Body of pancreas (tissue), 4 donors: ENCODE measurements around the gene OR51E1. TPM values are rescaled to one million over a fixed set of nuclear protein-coding genes. Genes with fewer than 3 reads are reported as not detected.
A peak's percentile ranks its signal among the peaks of the same experiment; 100 is the strongest.

Experiments
- ATAC-seq: fragments of 150-250 bp; one replicate; pipeline ENCODE4 v1.9.1; 2016
- DNase-seq, 4 donors: peaks; one replicate each; pipeline ENCODE4 v3.0.0-alpha.2; 2019
- H3K27ac ChIP-seq, 4 donors: fragments of 200-600 bp; sonication (generic); 1 replicate in 3 of 4; 2 replicates in 1 of 4; pipeline versions ENCODE4 v1.5.1 to v1.6.1; 2016 to 2019; ENCODE audit warnings: mild to moderate bottlenecking in 1 of 4, mixed read lengths in 1 of 4, moderate library complexity in 1 of 4
- H3K27me3 ChIP-seq, 2 donors: fragments of 200-600 bp; sonication (generic); one replicate each; pipeline ENCODE4 v1.6.0; 2016; ENCODE audit warnings: mild to moderate bottlenecking in 1 of 2
- H3K36me3 ChIP-seq, 2 donors: fragments of 200-600 bp; sonication (generic); replicated peaks in 1 of 2; 2 replicates each; pipeline ENCODE4 v1.5.1; 2016; ENCODE audit warnings: low read depth in 2 of 2; ENCODE audit not compliant: insufficient read depth in 1 of 2
- H3K4me1 ChIP-seq: fragments of 200-600 bp; sonication (generic); one replicate; pipeline ENCODE4 v1.6.0; 2016
- H3K4me3 ChIP-seq, 2 donors: fragments of 200-600 bp; sonication (generic); 1 replicate in 1 of 2; 2 replicates in 1 of 2; pipeline ENCODE4 v1.5.1; 2016 to 2019
- H3K9me3 ChIP-seq, 3 donors: fragments of 200-600 bp; sonication (generic); 1 replicate in 2 of 3; 2 replicates in 1 of 3; pipeline ENCODE4 v1.5.1; 2016
- POLR2A ChIP-seq, 3 donors: fragments of 450-650 bp; IDR thresholded peaks; one replicate each; pipeline ENCODE4 v1.6.1; 2016; ENCODE audit warnings: antibody characterized with exemption in 3 of 3, mild to moderate bottlenecking in 2 of 3
- WGBS, 2 donors: methylation state at CpG; one replicate each; pipeline ENCODE4 v1.1.5; 2017; 5-methylcytosine and 5-hydroxymethylcytosine counted together
- intact Hi-C: fragments of 100-400 bp; cut with DNase I; formaldehyde crosslinking; loops from one replicate; pipeline ENCODE4 v1.15.1; 2023
- total RNA-seq, 2 donors: library from RNA; depleted of rRNA; stranded (reverse); fragments of >200 nt; gene quantifications; one replicate each; pipeline ENCODE4 v1.1.0, GENCODE V29; 2016
- TF ChIP-seq, protein P1 (sequence below), 7 experiments: fragments of 450-650 bp in 4 of 7; fragments of 200-600 bp in 3 of 7; sonication (generic) in 3 of 7; IDR thresholded peaks; one replicate each; pipeline ENCODE4 v1.5.1; 2016 to 2019; ENCODE audit warnings: antibody characterized with exemption in 7 of 7

OR51E1 gene
- total RNA-seq, 2 donors from 2014 or later: not detected

DNA sequence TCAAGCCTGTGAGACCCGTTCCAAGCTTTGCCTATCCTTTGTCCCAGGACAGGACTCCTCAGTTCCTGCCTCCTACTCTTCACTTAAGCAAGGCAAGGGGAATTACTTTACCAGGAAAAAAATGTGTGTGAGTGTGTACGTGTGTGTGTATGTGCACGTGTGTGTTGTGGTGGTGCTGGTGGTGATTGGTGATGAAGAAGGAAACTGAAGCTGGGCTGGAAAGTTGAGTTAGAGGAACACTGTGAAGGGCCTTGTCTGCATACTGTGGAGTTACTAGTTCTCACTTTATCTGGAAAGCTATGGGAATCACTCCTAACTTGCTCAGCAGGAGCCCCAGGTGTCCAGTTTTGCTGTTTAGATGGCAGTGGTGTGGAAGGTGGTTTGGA is 6.1 kb upstream of the OR51E1 start:
- TF ChIP-seq, protein P1, sequence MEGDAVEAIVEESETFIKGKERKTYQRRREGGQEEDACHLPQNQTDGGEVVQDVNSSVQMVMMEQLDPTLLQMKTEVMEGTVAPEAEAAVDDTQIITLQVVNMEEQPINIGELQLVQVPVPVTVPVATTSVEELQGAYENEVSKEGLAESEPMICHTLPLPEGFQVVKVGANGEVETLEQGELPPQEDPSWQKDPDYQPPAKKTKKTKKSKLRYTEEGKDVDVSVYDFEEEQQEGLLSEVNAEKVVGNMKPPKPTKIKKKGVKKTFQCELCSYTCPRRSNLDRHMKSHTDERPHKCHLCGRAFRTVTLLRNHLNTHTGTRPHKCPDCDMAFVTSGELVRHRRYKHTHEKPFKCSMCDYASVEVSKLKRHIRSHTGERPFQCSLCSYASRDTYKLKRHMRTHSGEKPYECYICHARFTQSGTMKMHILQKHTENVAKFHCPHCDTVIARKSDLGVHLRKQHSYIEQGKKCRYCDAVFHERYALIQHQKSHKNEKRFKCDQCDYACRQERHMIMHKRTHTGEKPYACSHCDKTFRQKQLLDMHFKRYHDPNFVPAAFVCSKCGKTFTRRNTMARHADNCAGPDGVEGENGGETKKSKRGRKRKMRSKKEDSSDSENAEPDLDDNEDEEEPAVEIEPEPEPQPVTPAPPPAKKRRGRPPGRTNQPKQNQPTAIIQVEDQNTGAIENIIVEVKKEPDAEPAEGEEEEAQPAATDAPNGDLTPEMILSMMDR (IDR thresholded peaks at IDR 0.05): no peak
- no peak for TF ChIP-seq POLR2A (IDR thresholded peaks at IDR 0.05)
- intact Hi-C loops: loop anchor here (5.0 kb wide), 1 partner anchor 370 kb away; no protein-coding TSS in a partner anchor
- H3K27me3 ChIP-seq: no peaks in the 10 kb centered on the region
- ATAC-seq (no peak), DNase-seq (no peak)
- H3K36me3 ChIP-seq: no peaks in the 10 kb centered on the region
- H3K9me3 ChIP-seq: no peaks in the 10 kb centered on the region
- 71 to 77% methylated on average over 3 of the region's 3 CpGs for WGBS, 2 donors
- H3K4me1 ChIP-seq: no peaks in the 10 kb centered on the region
- no peak overlapping the region for H3K27ac ChIP-seq
- no peak overlapping the region for H3K4me3 ChIP-seq

DNA sequence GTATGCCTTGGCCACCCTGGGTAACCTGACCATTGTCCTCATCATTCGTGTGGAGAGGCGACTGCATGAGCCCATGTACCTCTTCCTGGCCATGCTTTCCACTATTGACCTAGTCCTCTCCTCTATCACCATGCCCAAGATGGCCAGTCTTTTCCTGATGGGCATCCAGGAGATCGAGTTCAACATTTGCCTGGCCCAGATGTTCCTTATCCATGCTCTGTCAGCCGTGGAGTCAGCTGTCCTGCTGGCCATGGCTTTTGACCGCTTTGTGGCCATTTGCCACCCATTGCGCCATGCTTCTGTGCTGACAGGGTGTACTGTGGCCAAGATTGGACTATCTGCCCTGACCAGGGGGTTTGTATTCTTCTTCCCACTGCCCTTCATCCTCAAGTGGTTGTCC is 3.9 kb upstream of the OR51E1 start:
- Histone ChIP-seq H3K4me3 (no peak overlapping the region), H3K27ac (no peak overlapping the region), H3K4me1 (no peaks in the 10 kb centered on the region), H3K9me3 (no peaks in the 10 kb centered on the region), H3K27me3 (no peaks in the 10 kb centered on the region), H3K36me3 (no peaks in the 10 kb centered on the region)
- 70 to 73% methylated on average over 6 of the region's 6 CpGs for WGBS, 2 donors
- no peak for TF ChIP-seq POLR2A (IDR thresholded peaks at IDR 0.05)
- TF ChIP-seq, protein P1 (IDR thresholded peaks at IDR 0.05): no peak
- DNase-seq: no peak
- ATAC-seq: no peak
- intact Hi-C loops: loop anchor here (5.0 kb wide), 1 partner anchor 367 kb away; no protein-coding TSS in a partner anchor

DNA sequence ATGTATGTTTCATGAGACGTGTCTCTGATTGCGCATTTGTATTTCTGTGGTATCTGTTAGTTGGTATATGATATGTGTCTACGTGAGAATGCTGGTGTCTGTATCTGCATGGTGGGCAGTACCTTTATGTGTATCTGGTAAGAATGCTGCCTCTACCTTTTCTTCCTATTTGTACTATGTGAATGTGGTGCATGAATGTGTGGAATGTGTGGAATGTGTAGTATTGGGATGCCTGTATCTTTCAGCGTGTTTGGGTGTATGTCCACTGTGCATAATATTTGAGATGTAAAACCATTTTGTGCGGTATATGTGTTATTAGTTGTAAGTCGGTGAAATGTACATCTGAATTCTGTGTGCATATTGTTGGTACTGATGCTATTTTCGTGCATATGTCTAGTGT is 2.3 kb upstream of the OR51E1 start:
- intact Hi-C loops: no loop called here
- Histone ChIP-seq H3K27me3 (no peaks in the 10 kb centered on the region), H3K36me3 (no peaks in the 10 kb centered on the region), H3K4me3 (no peak overlapping the region), H3K27ac (no peak overlapping the region), H3K9me3 (no peaks in the 10 kb centered on the region), H3K4me1 (no peaks in the 10 kb centered on the region)
- ATAC-seq (no peak), DNase-seq (no peak)
- no peak for TF ChIP-seq POLR2A (IDR thresholded peaks at IDR 0.05)
- TF ChIP-seq, protein P1 (IDR thresholded peaks at IDR 0.05): no peak
- 69 to 74% methylated on average over 7 of the region's 7 CpGs for WGBS, 2 donors

DNA sequence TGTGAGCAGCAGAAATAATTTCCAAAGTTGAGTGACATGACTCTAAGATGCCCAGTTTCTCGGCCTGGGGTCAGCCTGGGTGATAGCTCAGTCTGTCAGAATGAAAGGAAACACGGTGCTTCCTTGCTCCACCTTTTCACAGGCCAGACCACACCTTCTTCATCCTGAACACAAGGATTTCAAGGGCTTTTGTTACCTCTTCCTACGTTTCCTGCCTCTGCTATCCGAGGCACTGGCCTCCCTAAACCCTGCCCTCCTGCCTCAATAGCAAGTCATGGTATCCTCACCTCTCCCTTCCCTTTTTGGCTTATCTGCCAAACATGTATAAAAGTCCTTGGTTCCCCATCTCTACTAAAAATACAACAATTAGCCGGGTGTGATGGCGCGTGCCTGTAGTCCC is 1.7 kb upstream of the OR51E1 start:
- intact Hi-C loops: no loop called here
- Histone ChIP-seq H3K27ac (no peak overlapping the region), H3K27me3 (no peaks in the 10 kb centered on the region), H3K4me3 (no peak overlapping the region), H3K4me1 (no peaks in the 10 kb centered on the region), H3K36me3 (no peaks in the 10 kb centered on the region), H3K9me3 (no peaks in the 10 kb centered on the region)
- WGBS, 2 donors: 67 to 69% methylated on average over 7 of the region's 7 CpGs
- DNase-seq: no peak
- no peak for ATAC-seq
- TF ChIP-seq POLR2A (IDR thresholded peaks at IDR 0.05): no peak
- TF ChIP-seq, protein P1 (IDR thresholded peaks at IDR 0.05): no peak

GRCh38 chr11:4643076-4643475 is 706 bp upstream of the OR51E1 start:
- WGBS, 2 donors: 21 to 23% methylated on average over 5 of the region's 5 CpGs
- no peak for TF ChIP-seq POLR2A (IDR thresholded peaks at IDR 0.05)
- TF ChIP-seq, protein P1 (IDR thresholded peaks at IDR 0.05): no peak
- intact Hi-C loops: no loop called here
- no peak for ATAC-seq
- H3K36me3 ChIP-seq: no peaks in the 10 kb centered on the region
- no peaks in the 10 kb centered on the region for H3K4me1 ChIP-seq
- no peaks in the 10 kb centered on the region for H3K9me3 ChIP-seq
- DNase-seq: peak in 1 of 4 donors; percentile 8
- H3K27ac ChIP-seq: no peak overlapping the region
- no peaks in the 10 kb centered on the region for H3K27me3 ChIP-seq
- H3K4me3 ChIP-seq: no peak overlapping the region
